Body of pancreas (tissue), 4 donors: ENCODE data around the gene SLC47A2. TPM values are rescaled to one million over a fixed set of nuclear protein-coding genes. Genes with fewer than 3 reads are reported as not detected.
"Not testable (repeated sequence)": the region's sequence is repeated elsewhere in the genome, so short reads cannot be mapped to it uniquely, and the experiment has no call there.

Experiments used
- ATAC-seq: fragments of 150-250 bp; one replicate; pipeline ENCODE4 v1.9.1; 2016
- DNase-seq, 4 donors: peaks; one replicate each; pipeline ENCODE4 v3.0.0-alpha.2; 2019
- H3K27ac ChIP-seq, 4 donors: fragments of 200-600 bp; sonication (generic); 1 replicate in 3 of 4; 2 replicates in 1 of 4; pipeline versions ENCODE4 v1.5.1 to v1.6.1; 2016 to 2019; ENCODE audit warnings: mild to moderate bottlenecking in 1 of 4, mixed read lengths in 1 of 4, moderate library complexity in 1 of 4
- H3K27me3 ChIP-seq, 2 donors: fragments of 200-600 bp; sonication (generic); one replicate each; pipeline ENCODE4 v1.6.0; 2016; ENCODE audit warnings: mild to moderate bottlenecking in 1 of 2
- H3K36me3 ChIP-seq, 2 donors: fragments of 200-600 bp; sonication (generic); replicated peaks in 1 of 2; 2 replicates each; pipeline ENCODE4 v1.5.1; 2016; ENCODE audit warnings: low read depth in 2 of 2; ENCODE audit not compliant: insufficient read depth in 1 of 2
- H3K4me1 ChIP-seq: fragments of 200-600 bp; sonication (generic); one replicate; pipeline ENCODE4 v1.6.0; 2016
- H3K4me3 ChIP-seq, 2 donors: fragments of 200-600 bp; sonication (generic); 1 replicate in 1 of 2; 2 replicates in 1 of 2; pipeline ENCODE4 v1.5.1; 2016 to 2019
- H3K9me3 ChIP-seq, 3 donors: fragments of 200-600 bp; sonication (generic); 1 replicate in 2 of 3; 2 replicates in 1 of 3; pipeline ENCODE4 v1.5.1; 2016
- POLR2A ChIP-seq, 3 donors: fragments of 450-650 bp; IDR thresholded peaks; one replicate each; pipeline ENCODE4 v1.6.1; 2016; ENCODE audit warnings: antibody characterized with exemption in 3 of 3, mild to moderate bottlenecking in 2 of 3
- WGBS, 2 donors: methylation state at CpG; one replicate each; pipeline ENCODE4 v1.1.5; 2017; 5-methylcytosine and 5-hydroxymethylcytosine counted together
- intact Hi-C: fragments of 100-400 bp; cut with DNase I; formaldehyde crosslinking; loops from one replicate; pipeline ENCODE4 v1.15.1; 2023
- total RNA-seq, 2 donors: library from RNA; depleted of rRNA; stranded (reverse); fragments of >200 nt; gene quantifications; one replicate each; pipeline ENCODE4 v1.1.0, GENCODE V29; 2016
- TF ChIP-seq, protein P1 (sequence below), 7 experiments: fragments of 450-650 bp in 4 of 7; fragments of 200-600 bp in 3 of 7; sonication (generic) in 3 of 7; IDR thresholded peaks; one replicate each; pipeline ENCODE4 v1.5.1; 2016 to 2019; ENCODE audit warnings: antibody characterized with exemption in 7 of 7

SLC47A2 gene
- total RNA-seq, 2 donors from 2014 or later = 0.26 TPM; not detected in 1

DNA sequence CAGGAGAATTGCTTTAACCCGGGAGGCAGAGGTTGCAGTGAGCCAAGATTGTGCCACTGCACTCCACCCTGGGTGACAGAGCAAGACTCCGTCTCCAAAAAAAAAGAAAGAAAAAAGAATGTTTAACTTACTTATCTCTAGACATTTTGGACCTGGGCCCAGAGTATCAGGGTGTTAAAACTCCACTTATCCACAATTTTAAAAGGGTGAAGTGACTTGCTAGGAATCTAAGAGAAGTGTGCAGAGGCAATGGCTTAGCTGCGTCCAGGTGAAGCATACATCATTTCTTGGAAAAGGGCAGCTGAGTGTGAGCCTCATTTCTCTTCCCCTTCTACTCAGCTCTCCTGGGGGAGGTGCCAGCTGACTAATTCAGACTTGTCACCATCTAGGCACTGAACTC, 42.8 kb downstream of the SLC47A2 start:
- 26 to 42% methylated on average over 3 of the region's 3 CpGs for WGBS, 2 donors
- Histone ChIP-seq H3K36me3 (peaks cover 0 to 6% of the 10 kb centered on the region in 2 donors), H3K9me3 (no peaks in the 10 kb centered on the region), H3K27me3 (no peaks in the 10 kb centered on the region), H3K4me3 (no peak overlapping the region), H3K4me1 (peaks cover 36% of the 10 kb centered on the region), H3K27ac (peak overlapping the region in 1 of 4 donors; percentile 60)
- intact Hi-C loops = no loop called here
- ATAC-seq = peak; percentile 35
- TF ChIP-seq, protein P1, sequence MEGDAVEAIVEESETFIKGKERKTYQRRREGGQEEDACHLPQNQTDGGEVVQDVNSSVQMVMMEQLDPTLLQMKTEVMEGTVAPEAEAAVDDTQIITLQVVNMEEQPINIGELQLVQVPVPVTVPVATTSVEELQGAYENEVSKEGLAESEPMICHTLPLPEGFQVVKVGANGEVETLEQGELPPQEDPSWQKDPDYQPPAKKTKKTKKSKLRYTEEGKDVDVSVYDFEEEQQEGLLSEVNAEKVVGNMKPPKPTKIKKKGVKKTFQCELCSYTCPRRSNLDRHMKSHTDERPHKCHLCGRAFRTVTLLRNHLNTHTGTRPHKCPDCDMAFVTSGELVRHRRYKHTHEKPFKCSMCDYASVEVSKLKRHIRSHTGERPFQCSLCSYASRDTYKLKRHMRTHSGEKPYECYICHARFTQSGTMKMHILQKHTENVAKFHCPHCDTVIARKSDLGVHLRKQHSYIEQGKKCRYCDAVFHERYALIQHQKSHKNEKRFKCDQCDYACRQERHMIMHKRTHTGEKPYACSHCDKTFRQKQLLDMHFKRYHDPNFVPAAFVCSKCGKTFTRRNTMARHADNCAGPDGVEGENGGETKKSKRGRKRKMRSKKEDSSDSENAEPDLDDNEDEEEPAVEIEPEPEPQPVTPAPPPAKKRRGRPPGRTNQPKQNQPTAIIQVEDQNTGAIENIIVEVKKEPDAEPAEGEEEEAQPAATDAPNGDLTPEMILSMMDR (IDR thresholded peaks at IDR 0.05) = no peak
- peak in 3 of 4 donors; percentile 30 to 49 (median 44) for DNase-seq

- TF ChIP-seq, protein P1 (IDR thresholded peaks at IDR 0.05) = peak in 3 of 7 experiments; percentile 7 to 29 (median 22)
- TF ChIP-seq POLR2A (IDR thresholded peaks at IDR 0.05) = no peak
- H3K36me3 ChIP-seq = peaks cover 0 to 6% of the 10 kb centered on the region in 2 donors
- WGBS, 2 donors = 37 to 47% methylated on average over 5 of the region's 5 CpGs
- ATAC-seq (peak; percentile 65), DNase-seq (peak in 3 of 4 donors; percentile 55 to 65 (median 60))
- no peaks in the 10 kb centered on the region for H3K9me3 ChIP-seq
- intact Hi-C loops = no loop called here
- peak overlapping the region in 3 of 4 donors; percentile 4 to 60 (median 53) for H3K27ac ChIP-seq
- no peak overlapping the region for H3K4me3 ChIP-seq
- peaks cover 36% of the 10 kb centered on the region for H3K4me1 ChIP-seq
- no peaks in the 10 kb centered on the region for H3K27me3 ChIP-seq
Measured at GRCh38 chr17:19672009-19672750, 44.2 kb downstream of the SLC47A2 start.

GRCh38 chr17:19671433-19671832, 45.0 kb downstream of the SLC47A2 start:
- H3K36me3 ChIP-seq = peaks cover 0 to 4% of the 10 kb centered on the region in 2 donors
- intact Hi-C loops = no loop called here
- H3K9me3 ChIP-seq = no peaks in the 10 kb centered on the region
- no peaks in the 10 kb centered on the region for H3K27me3 ChIP-seq
- ATAC-seq (no peak), DNase-seq (no peak)
- WGBS, 2 donors = 79 to 81% methylated on average over 4 of the region's 4 CpGs
- H3K27ac ChIP-seq = peak overlapping the region in 2 of 4 donors; percentile 53 to 60
- no peak overlapping the region for H3K4me3 ChIP-seq
- TF ChIP-seq, protein P1 (IDR thresholded peaks at IDR 0.05) = no peak
- TF ChIP-seq POLR2A (IDR thresholded peaks at IDR 0.05) = no peak
- H3K4me1 ChIP-seq = peaks cover 36% of the 10 kb centered on the region

GRCh38 chr17:19670908-19671307, 45.5 kb downstream of the SLC47A2 start:
- no peaks in the 10 kb centered on the region for H3K9me3 ChIP-seq
- intact Hi-C loops = no loop called here
- TF ChIP-seq, protein P1 (IDR thresholded peaks at IDR 0.05) = no peak
- no peak for TF ChIP-seq POLR2A (IDR thresholded peaks at IDR 0.05)
- ATAC-seq (no peak), DNase-seq (no peak)
- H3K27ac ChIP-seq = peak overlapping the region in 1 of 4 donors; percentile 34
- peaks cover 36% of the 10 kb centered on the region for H3K4me1 ChIP-seq
- 79 to 95% methylated on average over 2 of the region's 2 CpGs for WGBS, 2 donors
- no peak overlapping the region for H3K4me3 ChIP-seq
- no peaks in the 10 kb centered on the region for H3K27me3 ChIP-seq
- H3K36me3 ChIP-seq = peaks cover 0 to 3% of the 10 kb centered on the region in 2 donors

- H3K4me3 ChIP-seq, DNase-seq, H3K27ac ChIP-seq, H3K9me3 ChIP-seq, H3K27me3 ChIP-seq, intact Hi-C loops, H3K36me3 ChIP-seq, ATAC-seq: not testable (repeated sequence)
- H3K4me1 ChIP-seq = peaks cover 36% of the 10 kb centered on the region
- 89 to 98% methylated on average over 7 of the region's 7 CpGs for WGBS, 2 donors
Measured at GRCh38 chr17:19669680-19670079, 46.7 kb downstream of the SLC47A2 start.
